Activated CD4-positive, alpha-beta T cell treated with anti-CD3 and anti-CD28 coated beads, Interleukin-2, amount 10 ng/mL, durations not matched to agents 24 days and 14 days (primary cell): ENCODE measurements around the gene SH3GLB1. TPM values are rescaled to one million over a fixed set of nuclear protein-coding genes. Genes with fewer than 3 reads are reported as not detected.
"Not testable (repeated sequence)": the region's sequence is repeated elsewhere in the genome, so short reads cannot be mapped to it uniquely, and the experiment has no call there.

ENCODE experiments used
- DNase-seq: peaks from one replicate; pipeline ENCODE4 v3.0.0; 2022
- H3K27ac Mint-ChIP-seq: one replicate; pipeline ENCODE4 v1.8.0; 2022; ENCODE audit warnings: mild to moderate bottlenecking, mixed read lengths
- H3K27me3 Mint-ChIP-seq: one replicate; pipeline ENCODE4 v1.8.0; 2022; ENCODE audit warnings: mixed read lengths
- H3K36me3 Mint-ChIP-seq: one replicate; pipeline ENCODE4 v1.8.0; 2022; ENCODE audit warnings: low read depth, mild to moderate bottlenecking, mixed read lengths
- H3K4me1 Mint-ChIP-seq: one replicate; pipeline ENCODE4 v1.8.0; 2021; ENCODE audit warnings: mixed read lengths
- H3K4me3 Mint-ChIP-seq: one replicate; pipeline ENCODE4 v1.8.0; 2022; ENCODE audit warnings: mild to moderate bottlenecking, moderate library complexity, mixed read lengths
- H3K9me3 Mint-ChIP-seq: one replicate; pipeline ENCODE4 v1.8.0; 2021; ENCODE audit warnings: mixed read lengths
- intact Hi-C: fragments of 100-400 bp; cut with micrococcal nuclease; formaldehyde crosslinking; loops from one replicate; pipeline ENCODE4 v1.15.1; 2023
- total RNA-seq: library from RNA; stranded (reverse); gene quantifications from 2 replicates; pipeline ENCODE4 v1.2.3, GENCODE V29; 2022

The SH3GLB1 gene
- 57.0 and 59.7 TPM in 2 replicates for total RNA-seq

DNA sequence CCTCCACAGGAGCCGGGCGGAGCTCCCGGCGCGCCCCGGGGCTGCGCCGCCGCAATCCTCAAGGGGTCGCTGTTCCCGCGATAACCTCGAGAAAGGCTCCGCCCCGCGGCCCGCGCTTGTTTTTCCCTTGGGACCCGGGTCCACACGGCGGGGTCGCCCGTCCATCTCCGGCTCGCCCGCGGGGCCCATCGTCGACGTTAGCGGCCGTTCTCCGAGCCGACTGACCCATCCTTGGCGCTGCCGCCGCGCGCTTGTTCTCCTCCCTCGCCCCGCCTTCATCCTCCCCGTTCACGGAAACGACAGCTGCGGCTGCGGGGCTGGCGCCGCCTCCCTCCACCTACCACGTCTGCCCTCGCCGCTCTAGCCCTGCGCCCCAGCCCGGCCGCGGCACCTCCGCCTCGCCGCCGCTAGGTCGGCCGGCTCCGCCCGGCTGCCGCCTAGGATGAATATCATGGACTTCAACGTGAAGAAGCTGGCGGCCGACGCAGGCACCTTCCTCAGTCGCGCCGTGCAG, at the start of gene SH3GLB1:
Gene SH3GLB1, plus strand, starts transcription at position 119 of the 514 bp plus-strand sequence. Its CDS starts 324 bp downstream, at position 443.
- Mint-ChIP-seq H3K27ac (peak within 1 kb of the TSS; percentile 99), H3K36me3 (peaks cover 15% of the 10 kb centered on the region), H3K4me1 (peaks cover 33% of the 10 kb centered on the region), H3K9me3 (no peaks in the 10 kb centered on the region), H3K4me3 (peak within 1 kb of the TSS; percentile 100), H3K27me3 (no peaks in the 10 kb centered on the region)
- DNase-seq: peak; percentile 97
- intact Hi-C loops: loop anchor here (1.0 to 10.0 kb wide), 9 partner anchors 38 to 620 kb away; partner anchors contain the start of genes HS2ST1, LMO4, ODF2L and SELENOF

DNA sequence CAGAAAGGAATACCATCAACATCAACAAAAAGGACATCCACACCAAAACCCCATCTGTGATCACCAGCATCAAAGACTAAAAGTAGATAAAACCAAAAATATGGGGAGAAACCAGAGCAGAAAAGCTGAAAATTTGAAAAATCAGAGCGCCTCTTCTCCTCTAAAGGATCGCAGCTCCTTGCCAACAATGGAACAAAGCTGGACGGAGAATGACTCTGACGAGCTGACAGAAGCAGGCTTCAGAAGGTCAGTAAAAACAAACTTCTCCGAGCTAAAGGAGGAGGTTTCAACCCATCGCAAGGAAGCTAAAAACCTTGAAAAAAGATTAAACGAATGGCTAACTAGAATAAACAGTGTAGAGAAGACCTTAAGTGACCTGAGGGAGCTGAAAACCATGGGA, 46.0 kb upstream of the SH3GLB1 start:
- H3K9me3 Mint-ChIP-seq, H3K4me3 Mint-ChIP-seq, H3K36me3 Mint-ChIP-seq, H3K27me3 Mint-ChIP-seq, intact Hi-C loops, H3K4me1 Mint-ChIP-seq, DNase-seq, H3K27ac Mint-ChIP-seq: not testable (repeated sequence)

DNA sequence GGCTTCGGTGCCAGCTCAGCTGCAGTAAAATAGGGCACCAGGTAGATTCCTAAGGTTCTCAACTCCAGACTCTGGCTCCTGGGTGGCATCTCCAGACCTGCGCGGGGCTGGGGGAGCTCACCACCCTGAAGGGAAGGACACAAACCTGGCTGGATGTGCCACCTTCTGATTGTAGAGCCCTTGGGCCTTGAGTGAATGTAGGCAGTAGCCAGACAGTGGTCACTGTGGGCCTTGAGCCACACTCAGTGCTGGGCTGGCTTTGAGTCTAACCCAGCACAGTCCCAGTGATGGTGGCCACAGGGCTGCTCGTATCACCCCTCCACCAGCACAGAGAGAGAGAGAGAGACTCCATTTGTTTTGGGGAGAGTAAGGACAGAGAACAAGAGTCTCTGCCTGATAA, 38.0 kb upstream of the SH3GLB1 start:
- Mint-ChIP-seq H3K36me3 (no peaks in the 10 kb centered on the region), H3K9me3 (peaks cover under 1% of the 10 kb centered on the region), H3K27ac (no peak overlapping the region), H3K27me3 (no peaks in the 10 kb centered on the region), H3K4me3 (no peak overlapping the region), H3K4me1 (no peaks in the 10 kb centered on the region)
- intact Hi-C loops: no loop called here
- DNase-seq: no peak

DNA sequence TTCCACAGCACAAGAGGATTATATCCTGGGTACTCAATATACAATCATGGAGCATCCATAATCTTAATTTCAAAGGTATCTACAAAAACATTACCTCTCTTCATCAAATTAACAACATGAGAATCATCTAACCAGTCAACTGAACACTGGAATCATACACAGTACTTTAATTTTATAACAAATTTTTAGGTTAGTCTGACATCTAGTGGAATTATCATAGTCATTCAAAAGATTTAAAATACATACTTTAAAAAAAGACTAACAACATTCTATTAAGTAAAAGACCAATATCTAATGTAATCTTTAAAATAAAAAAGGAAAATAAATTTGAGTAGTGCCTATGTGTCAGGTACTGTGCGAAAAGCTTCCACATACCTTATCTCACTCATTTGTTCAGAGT, 16.8 kb upstream of the SH3GLB1 start:
- Mint-ChIP-seq H3K4me3 (no peak overlapping the region), H3K9me3 (no peaks in the 10 kb centered on the region), H3K27ac (no peak overlapping the region), H3K4me1 (no peaks in the 10 kb centered on the region), H3K27me3 (peaks cover 10% of the 10 kb centered on the region), H3K36me3 (no peaks in the 10 kb centered on the region)
- no peak for DNase-seq
- intact Hi-C loops: no loop called here

DNA sequence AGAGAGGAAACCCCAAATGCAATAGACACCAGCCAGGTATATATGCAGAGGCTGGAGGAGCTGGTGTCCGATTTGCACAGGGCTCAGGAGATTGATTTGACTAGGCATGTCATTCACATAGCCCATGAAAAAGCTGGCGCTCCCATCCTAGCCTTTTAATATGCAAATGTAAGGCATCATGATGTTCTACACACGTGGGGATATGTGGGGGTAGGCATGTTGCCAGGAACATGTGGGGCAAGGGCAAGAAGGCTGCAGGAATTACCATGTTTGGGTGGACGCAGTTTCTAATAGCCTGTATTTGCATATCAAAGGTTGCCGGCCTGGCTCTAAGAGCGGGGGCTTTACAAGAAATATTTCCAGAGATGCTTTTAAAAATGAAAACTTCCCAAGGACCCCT, 11.7 kb upstream of the SH3GLB1 start:
- Mint-ChIP-seq H3K4me3 (no peak overlapping the region), H3K4me1 (no peaks in the 10 kb centered on the region), H3K27me3 (peaks cover 26% of the 10 kb centered on the region), H3K9me3 (no peaks in the 10 kb centered on the region), H3K27ac (no peak overlapping the region), H3K36me3 (no peaks in the 10 kb centered on the region)
- intact Hi-C loops: no loop called here
- no peak for DNase-seq

DNA sequence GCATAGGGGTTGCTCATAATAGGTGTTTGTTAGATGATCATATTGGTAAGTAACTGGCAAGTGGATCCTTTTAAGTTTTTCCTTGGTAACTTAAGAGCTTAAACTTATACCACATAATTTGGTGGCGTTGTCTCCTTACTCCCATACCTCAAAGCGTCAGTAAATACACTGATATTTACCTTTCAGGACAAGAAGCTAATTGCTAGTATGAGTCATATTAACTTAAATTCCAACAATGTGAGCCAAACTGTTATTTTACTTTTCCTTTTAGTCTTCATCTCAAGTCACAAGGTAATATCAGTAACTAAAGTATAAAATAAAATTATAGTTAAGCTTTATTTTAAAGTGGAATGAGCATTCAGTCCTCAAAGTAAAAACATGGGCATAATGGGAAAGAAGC, 9.0 kb upstream of the SH3GLB1 start:
- no peaks in the 10 kb centered on the region for H3K9me3 Mint-ChIP-seq
- intact Hi-C loops: no loop called here
- H3K4me1 Mint-ChIP-seq: no peaks in the 10 kb centered on the region

DNA sequence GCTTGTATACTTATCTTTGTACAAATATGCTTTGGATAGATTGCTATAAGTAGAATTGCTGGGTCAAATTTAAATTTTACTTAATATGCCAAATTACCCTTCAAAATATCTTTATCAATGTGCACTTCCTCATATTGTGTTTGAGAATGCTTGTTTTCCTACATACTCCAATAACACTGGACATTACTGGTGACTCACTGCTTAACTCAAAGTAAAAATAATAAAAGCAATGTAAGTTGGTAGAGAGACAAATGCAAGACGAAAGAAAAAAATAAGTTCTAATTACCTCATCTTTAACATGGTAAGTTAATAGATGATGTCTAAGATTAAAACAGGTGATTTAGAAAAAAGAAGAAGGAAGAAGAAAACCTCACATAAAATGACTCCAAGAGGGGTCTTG, 7.9 kb upstream of the SH3GLB1 start:
- Mint-ChIP-seq H3K9me3 (no peaks in the 10 kb centered on the region), H3K27me3 (peaks cover 22% of the 10 kb centered on the region), H3K27ac (no peak overlapping the region), H3K4me1 (no peaks in the 10 kb centered on the region), H3K4me3 (no peak overlapping the region), H3K36me3 (no peaks in the 10 kb centered on the region)
- intact Hi-C loops: no loop called here
- DNase-seq: no peak

More for the DNA sequence above, 9.0 kb upstream of the SH3GLB1 start:
- Mint-ChIP-seq H3K27me3 (peaks cover 25% of the 10 kb centered on the region), H3K27ac (no peak overlapping the region), H3K4me3 (no peak overlapping the region), H3K36me3 (no peaks in the 10 kb centered on the region)
- no peak for DNase-seq

DNA sequence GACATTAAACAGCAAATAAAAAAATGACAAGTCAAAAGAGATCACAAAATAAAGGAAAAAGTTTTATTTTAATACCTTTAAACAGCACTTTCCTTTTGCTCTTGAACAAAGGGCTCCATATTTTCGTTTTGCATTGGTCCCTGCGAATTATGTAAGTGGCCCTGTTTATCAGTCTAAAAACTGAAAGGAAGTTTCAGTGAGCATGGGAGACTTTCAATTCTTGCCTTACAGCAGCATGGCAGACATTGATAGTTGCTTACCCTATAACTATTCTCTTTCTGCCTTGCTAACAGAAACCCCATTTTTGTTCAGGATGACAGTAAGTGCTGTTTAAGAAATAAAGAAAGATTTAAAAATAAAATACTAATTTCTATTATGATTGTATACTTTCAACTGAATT, 5.2 kb upstream of the SH3GLB1 start:
- H3K4me3 Mint-ChIP-seq: no peak overlapping the region
- intact Hi-C loops: no loop called here
- peaks cover 13% of the 10 kb centered on the region for H3K4me1 Mint-ChIP-seq
- no peaks in the 10 kb centered on the region for H3K36me3 Mint-ChIP-seq
- no peaks in the 10 kb centered on the region for H3K9me3 Mint-ChIP-seq
- H3K27ac Mint-ChIP-seq: no peak overlapping the region
- H3K27me3 Mint-ChIP-seq: peaks cover 14% of the 10 kb centered on the region
- DNase-seq: no peak

DNA sequence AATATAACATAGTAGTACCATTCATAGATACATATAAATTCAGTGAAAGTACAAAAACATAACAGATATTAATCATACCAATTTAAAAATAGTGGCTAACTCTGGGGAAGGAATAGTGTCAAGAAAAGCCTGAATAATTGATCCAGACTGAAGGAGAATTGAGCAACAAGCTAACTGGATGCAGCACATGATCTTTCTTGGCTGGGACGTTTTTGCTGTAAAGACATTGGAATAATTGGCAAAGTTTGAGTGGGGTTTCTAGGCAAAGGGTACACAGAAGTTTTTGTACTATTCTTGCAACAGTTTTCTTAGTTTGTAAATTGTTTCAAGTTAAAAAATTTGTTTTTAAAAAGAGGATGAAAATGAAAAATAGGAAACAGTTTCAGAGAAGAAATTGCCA, 2.6 kb upstream of the SH3GLB1 start:
- H3K4me1 Mint-ChIP-seq: peaks cover 22% of the 10 kb centered on the region
- no peak overlapping the region for H3K4me3 Mint-ChIP-seq
- no peak for DNase-seq
- no peaks in the 10 kb centered on the region for H3K9me3 Mint-ChIP-seq
- H3K36me3 Mint-ChIP-seq: peaks cover 6% of the 10 kb centered on the region
- no peaks in the 10 kb centered on the region for H3K27me3 Mint-ChIP-seq
- no peak overlapping the region for H3K27ac Mint-ChIP-seq
- intact Hi-C loops: loop anchor here (10.0 kb wide), 5 partner anchors 197 to 623 kb away; partner anchors contain the start of gene LMO4

DNA sequence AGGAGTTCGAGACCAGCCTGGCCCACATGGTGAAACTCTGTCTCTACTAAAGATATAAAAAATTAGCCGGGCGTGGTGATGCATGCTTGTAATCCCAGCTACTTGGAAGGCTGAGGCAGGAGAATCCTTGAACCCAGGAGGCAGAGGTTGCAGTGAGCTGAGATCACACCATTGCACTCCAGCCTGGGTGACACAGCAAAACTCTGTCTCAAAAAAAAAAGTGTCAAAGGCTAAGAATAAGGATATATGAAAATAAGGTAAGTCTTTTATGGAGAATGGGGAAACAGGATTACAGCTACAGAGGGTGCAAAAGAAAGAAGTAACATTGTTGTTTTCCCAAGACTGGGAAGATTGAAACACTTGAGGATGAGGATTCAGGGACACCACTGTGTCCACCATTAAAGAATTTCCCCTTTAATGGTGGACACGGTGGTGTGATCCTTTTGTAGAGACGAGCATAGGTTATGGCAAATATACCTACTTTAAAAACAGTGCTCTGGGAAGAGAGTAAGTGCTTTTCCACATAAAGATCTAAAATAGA, 1.4 kb upstream of the SH3GLB1 start:
- Mint-ChIP-seq H3K4me1 (peaks cover 31% of the 10 kb centered on the region), H3K27ac (peak overlapping the region; percentile 66), H3K4me3 (peak overlapping the region; percentile 100), H3K36me3 (peaks cover 13% of the 10 kb centered on the region)
- not testable (repeated sequence) for H3K9me3 Mint-ChIP-seq, H3K27me3 Mint-ChIP-seq, DNase-seq
- intact Hi-C loops: loop anchor here (10.0 kb wide), 5 partner anchors 198 to 622 kb away; partner anchors contain the start of gene LMO4

DNA sequence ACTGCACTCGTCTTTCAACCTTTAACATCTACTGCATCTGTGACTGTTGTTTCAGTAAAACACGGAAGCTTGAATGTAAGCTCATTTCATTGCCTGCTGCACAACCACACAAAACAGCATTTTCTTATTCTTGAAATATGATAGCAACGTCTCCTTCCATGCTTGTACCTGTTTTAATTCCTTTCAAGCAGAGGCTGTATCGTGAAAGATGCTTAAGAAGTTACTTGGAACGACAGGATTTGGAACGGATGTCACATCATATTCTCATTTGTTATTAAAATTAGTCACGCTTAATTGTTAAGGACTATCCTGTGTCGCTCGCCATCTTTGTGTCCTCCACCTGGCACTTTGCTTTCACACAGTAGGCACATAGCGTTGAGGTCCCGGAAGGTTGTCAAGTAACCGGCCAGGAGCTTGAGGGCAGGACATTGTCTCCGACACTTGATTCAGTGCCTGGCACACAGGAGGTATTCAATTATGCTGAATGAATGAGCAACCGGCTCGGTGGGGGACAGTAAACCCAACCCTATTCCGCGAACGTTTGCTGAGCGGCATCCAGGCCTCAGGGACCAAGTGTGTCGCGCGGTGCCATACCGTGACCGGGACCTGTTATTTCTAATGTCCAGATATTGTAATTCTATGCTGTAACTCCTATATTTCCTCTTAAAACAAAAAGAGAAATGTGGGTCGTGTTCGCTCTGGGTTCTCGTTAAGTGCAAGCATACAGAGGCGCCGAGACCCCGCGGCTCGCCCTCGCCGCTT, 499 bp upstream of the SH3GLB1 start:
- Mint-ChIP-seq H3K4me1 (peaks cover 31% of the 10 kb centered on the region), H3K9me3 (no peaks in the 10 kb centered on the region), H3K27ac (peak overlapping the region; percentile 99), H3K4me3 (peak overlapping the region; percentile 100), H3K27me3 (no peaks in the 10 kb centered on the region), H3K36me3 (peaks cover 13% of the 10 kb centered on the region)
- intact Hi-C loops: loop anchor here (1.0 to 10.0 kb wide), 9 partner anchors 38 to 621 kb away; partner anchors contain the start of genes HS2ST1, LMO4, ODF2L and SELENOF
- DNase-seq: peak; percentile 86

DNA sequence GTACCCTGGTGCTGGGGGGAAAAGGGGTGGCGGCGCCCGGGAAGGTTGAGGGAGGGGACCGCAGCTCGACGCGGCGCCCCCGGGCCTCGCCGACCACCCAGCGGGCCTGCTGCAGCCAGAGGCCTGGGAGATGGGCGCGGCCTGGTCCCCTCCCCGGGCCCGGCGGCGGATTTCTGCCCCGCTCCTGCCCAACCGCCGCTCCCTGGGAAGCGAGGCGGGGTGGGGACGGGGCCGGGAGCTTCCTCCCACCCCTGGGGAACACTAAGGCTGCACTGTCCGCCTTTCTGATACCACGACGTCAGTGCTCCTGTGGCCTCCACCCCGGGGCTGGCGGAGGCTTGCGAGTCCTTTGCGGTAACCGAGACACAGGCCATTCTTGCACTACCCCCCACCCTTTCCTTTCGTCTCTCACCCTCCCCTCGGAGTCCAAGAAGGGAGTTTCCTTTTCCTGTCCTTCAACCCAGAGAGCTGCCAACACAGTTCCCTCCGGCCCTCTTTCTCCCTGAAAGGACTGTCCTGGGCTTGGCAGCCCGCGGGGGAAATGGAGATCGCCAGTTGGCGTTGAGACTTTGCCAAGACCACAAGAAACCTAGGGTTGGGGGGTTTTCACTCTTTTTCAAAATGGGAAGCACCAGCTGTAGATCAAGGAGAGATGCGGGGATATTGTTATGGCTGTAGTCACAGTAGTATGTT, 742 bp downstream of the SH3GLB1 start:
- peaks cover 15% of the 10 kb centered on the region for H3K36me3 Mint-ChIP-seq
- intact Hi-C loops: loop anchor here (1.0 to 10.0 kb wide), 9 partner anchors 37 to 620 kb away; partner anchors contain the start of genes HS2ST1, LMO4, ODF2L and SELENOF
- peak; percentile 83 for DNase-seq
- H3K27ac Mint-ChIP-seq: peak overlapping the region; percentile 99
- H3K9me3 Mint-ChIP-seq: no peaks in the 10 kb centered on the region
- no peaks in the 10 kb centered on the region for H3K27me3 Mint-ChIP-seq
- peaks cover 33% of the 10 kb centered on the region for H3K4me1 Mint-ChIP-seq
- peak overlapping the region; percentile 100 for H3K4me3 Mint-ChIP-seq

DNA sequence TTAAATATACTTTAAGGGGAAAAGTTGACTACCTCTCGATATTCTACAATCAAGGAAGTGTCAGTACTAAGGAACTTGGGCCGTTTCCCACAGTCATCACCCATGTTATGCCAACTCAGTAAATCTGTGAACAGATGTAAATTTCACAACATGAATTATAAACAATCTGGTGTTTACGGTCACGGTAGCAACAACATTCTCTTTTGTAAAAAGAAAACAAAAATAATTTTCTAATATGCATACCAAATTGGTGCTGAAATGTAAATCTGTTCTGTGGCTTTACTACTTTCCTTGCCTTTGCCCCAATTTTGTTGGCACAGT, 1.2 kb downstream of the SH3GLB1 start:
- Mint-ChIP-seq H3K36me3 (peaks cover 19% of the 10 kb centered on the region), H3K27me3 (no peaks in the 10 kb centered on the region), H3K4me1 (peaks cover 33% of the 10 kb centered on the region), H3K9me3 (no peaks in the 10 kb centered on the region), H3K27ac (peak overlapping the region; percentile 98), H3K4me3 (peak overlapping the region; percentile 100)
- no peak for DNase-seq
- intact Hi-C loops: loop anchor here (10.0 kb wide), 5 partner anchors 201 to 619 kb away; partner anchors contain the start of gene LMO4
